HepG2 (cell line): ENCODE measurements around the gene TASP1. TPM values are rescaled to one million over a fixed set of nuclear protein-coding genes. Genes with fewer than 3 reads are reported as not detected.

ENCODE experiments used
- EP300 ChIP-seq, 3 experiments: sonication (generic) in 1 of 3; formaldehyde crosslinking in 1 of 3; IDR thresholded peaks; 2 replicates each; pipeline versions ENCODE4 v1.5.1 to v1.6.1; 2011 to 2020; ENCODE audit warnings: low read depth in 2 of 3, low read length in 2 of 3, borderline replicate concordance in 1 of 3, improper control_type of control experiment in 1 of 3, mild to moderate bottlenecking in 1 of 3, missing genetic modification reagents in 1 of 3, moderate library complexity in 1 of 3
- ETV5 ChIP-seq: IDR thresholded peaks from 2 replicates; pipeline ENCODE4 v1.6.1; 2018; ENCODE audit warnings: missing biosample characterization, missing genetic modification reagents, inconsistent platforms, borderline replicate concordance
- GPN1 ChIP-seq: sonication (generic); formaldehyde crosslinking; IDR thresholded peaks from 2 replicates; pipeline ENCODE4 v1.5.1; 2020; ENCODE audit warnings: missing genetic modification reagents, borderline replicate concordance
- IKZF1 ChIP-seq: fragments of 450-650 bp; IDR thresholded peaks from 2 replicates; pipeline ENCODE4 v1.7.1; 2016
- ZMAT3 ChIP-seq: sonication (generic); formaldehyde crosslinking; conservative IDR thresholded peaks from 2 replicates; pipeline ENCODE4 v1.7.0; 2021; ENCODE audit warnings: missing genetic modification reagents
- polyA plus RNA-seq, 8 experiments: library from polyadenylated mRNA; depleted of rRNA in 3 of 8; stranded (reverse) in 7 of 8; unstranded in 1 of 8; fragments of >200 nt; fragmentation: Illumina TruSeq in 4 of 8; extraction: Trizol in 4 of 8; gene quantifications; 2 replicates each; pipeline versions ENCODE4 v1.2.1 to v1.2.3, GENCODE V29; 2011 to 2016; ENCODE audit warnings: low read depth in 4 of 8, missing spikeins in 1 of 8, mixed read lengths in 1 of 8; ENCODE audit not compliant: insufficient read depth in 1 of 8
- total RNA-seq, 5 experiments: library from RNA; depleted of rRNA; stranded (reverse); fragments of >200 nt; fragmentation: Illumina TruSeq; extraction: Trizol; gene quantifications; 2 replicates each; pipeline ENCODE4 v1.2.3, GENCODE V29; 2016; ENCODE audit warnings: low read depth in 1 of 5
- TF ChIP-seq, protein P1 (sequence below): sonication (generic); formaldehyde crosslinking; IDR thresholded peaks from 2 replicates; pipeline ENCODE4 v1.5.1; 2020; ENCODE audit warnings: missing genetic modification reagents, mild to moderate bottlenecking, borderline replicate concordance
- TF ChIP-seq, protein P2 (sequence below): sonication (generic); formaldehyde crosslinking; IDR thresholded peaks from 2 replicates; pipeline ENCODE4 v1.4.0; 2020; ENCODE audit warnings: mild to moderate bottlenecking, missing genetic modification reagents

TASP1 gene
- total and polyA plus RNA-seq, 2 of the 13 experiments (the other 11 are each of a cell fraction or from before 2014, with no cell fraction given) = 10.0 to 25.2 TPM

DNA sequence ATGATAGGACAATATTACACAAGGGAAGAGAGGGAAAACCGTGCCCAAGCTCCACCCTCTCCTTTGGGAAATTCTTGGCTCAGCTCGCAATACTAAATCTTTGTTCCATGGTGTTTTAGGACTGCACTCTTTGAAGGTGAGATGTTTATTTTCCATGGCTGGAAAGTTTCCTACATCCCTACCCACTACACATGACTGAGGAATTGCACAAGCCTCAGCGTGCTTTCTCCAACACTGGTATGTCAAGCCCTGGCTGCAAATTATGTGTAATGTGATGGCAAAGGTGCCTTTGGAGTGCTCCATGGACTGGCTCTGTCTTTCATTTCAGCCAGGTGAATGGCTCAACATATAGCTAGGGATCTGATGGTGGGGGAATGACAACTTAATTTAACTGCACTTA, 283.3 kb downstream of the TASP1 start (continued):
- TF ChIP-seq ETV5 (CRISPR knock-in tag) (no peak), GPN1 (CRISPR knock-in tag) (no peak), IKZF1 (no peak), EP300 (IDR thresholded peaks at IDR 0.05; ENCODE audit: low read depth in 2 of 2, low read length in 2 of 2) (0 out of 4 replicates have a peak, but pooled peaks of 1 of the 2 experiments have one; percentile 5), EP300 (CRISPR knock-in tag; IDR thresholded peaks at IDR 0.05; ENCODE audit: borderline replicate concordance) (no peak), ZMAT3 (CRISPR knock-in tag) (no peak)
- TF ChIP-seq, protein P1, sequence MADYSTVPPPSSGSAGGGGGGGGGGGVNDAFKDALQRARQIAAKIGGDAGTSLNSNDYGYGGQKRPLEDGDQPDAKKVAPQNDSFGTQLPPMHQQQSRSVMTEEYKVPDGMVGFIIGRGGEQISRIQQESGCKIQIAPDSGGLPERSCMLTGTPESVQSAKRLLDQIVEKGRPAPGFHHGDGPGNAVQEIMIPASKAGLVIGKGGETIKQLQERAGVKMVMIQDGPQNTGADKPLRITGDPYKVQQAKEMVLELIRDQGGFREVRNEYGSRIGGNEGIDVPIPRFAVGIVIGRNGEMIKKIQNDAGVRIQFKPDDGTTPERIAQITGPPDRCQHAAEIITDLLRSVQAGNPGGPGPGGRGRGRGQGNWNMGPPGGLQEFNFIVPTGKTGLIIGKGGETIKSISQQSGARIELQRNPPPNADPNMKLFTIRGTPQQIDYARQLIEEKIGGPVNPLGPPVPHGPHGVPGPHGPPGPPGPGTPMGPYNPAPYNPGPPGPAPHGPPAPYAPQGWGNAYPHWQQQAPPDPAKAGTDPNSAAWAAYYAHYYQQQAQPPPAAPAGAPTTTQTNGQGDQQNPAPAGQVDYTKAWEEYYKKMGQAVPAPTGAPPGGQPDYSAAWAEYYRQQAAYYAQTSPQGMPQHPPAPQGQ (CRISPR knock-in tag) = no peak
- TF ChIP-seq, protein P2, sequence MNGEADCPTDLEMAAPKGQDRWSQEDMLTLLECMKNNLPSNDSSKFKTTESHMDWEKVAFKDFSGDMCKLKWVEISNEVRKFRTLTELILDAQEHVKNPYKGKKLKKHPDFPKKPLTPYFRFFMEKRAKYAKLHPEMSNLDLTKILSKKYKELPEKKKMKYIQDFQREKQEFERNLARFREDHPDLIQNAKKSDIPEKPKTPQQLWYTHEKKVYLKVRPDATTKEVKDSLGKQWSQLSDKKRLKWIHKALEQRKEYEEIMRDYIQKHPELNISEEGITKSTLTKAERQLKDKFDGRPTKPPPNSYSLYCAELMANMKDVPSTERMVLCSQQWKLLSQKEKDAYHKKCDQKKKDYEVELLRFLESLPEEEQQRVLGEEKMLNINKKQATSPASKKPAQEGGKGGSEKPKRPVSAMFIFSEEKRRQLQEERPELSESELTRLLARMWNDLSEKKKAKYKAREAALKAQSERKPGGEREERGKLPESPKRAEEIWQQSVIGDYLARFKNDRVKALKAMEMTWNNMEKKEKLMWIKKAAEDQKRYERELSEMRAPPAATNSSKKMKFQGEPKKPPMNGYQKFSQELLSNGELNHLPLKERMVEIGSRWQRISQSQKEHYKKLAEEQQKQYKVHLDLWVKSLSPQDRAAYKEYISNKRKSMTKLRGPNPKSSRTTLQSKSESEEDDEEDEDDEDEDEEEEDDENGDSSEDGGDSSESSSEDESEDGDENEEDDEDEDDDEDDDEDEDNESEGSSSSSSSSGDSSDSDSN (CRISPR knock-in tag) = no peak
